Activated CD4-positive, alpha-beta memory T cell treated with anti-CD3 and anti-CD28 coated beads for 36 hours (primary cell): ENCODE results near the gene NUP205. TPM values are rescaled to one million over a fixed set of nuclear protein-coding genes. Genes with fewer than 3 reads are reported as not detected.

Source experiments
- CTCF ChIA-PET: fragments of 350-600 bp; sonication (Branson Sonifier 250); formaldehyde crosslinking; loops from one replicate; lab custom pipeline; 2021; ENCODE audit warnings: antibody characterized with exemption, inconsistent platforms; lab: Charles Lee
- POLR2A ChIA-PET: fragments of 350-600 bp; sonication (Branson Sonifier 250); formaldehyde crosslinking; loops from one replicate; lab custom pipeline; 2021; ENCODE audit warnings: antibody characterized with exemption; lab: Charles Lee
- DNase-seq: peaks from one replicate; pipeline ENCODE4 v3.0.0-alpha.2; 2020
- H3K27ac Mint-ChIP-seq: one replicate; pipeline ENCODE4 v1.8.0; 2021; ENCODE audit warnings: mixed read lengths
- H3K27me3 Mint-ChIP-seq: one replicate; pipeline ENCODE4 v1.8.0; 2021; ENCODE audit warnings: mixed read lengths
- H3K36me3 Mint-ChIP-seq: one replicate; pipeline ENCODE4 v1.8.0; 2021; ENCODE audit warnings: mixed read lengths
- H3K4me1 Mint-ChIP-seq: one replicate; pipeline ENCODE4 v1.8.0; 2021; ENCODE audit warnings: low read depth, mixed read lengths
- H3K4me3 Mint-ChIP-seq: one replicate; pipeline ENCODE4 v1.8.0; 2021; ENCODE audit warnings: mild to moderate bottlenecking, mixed read lengths
- H3K9me3 Mint-ChIP-seq: one replicate; pipeline ENCODE4 v1.8.0; 2021; ENCODE audit warnings: mixed read lengths
- intact Hi-C: fragments of 100-400 bp; cut with micrococcal nuclease; formaldehyde crosslinking; loops from one replicate; pipeline ENCODE4 v1.15.1; 2023
- total RNA-seq, 2 experiments: library from RNA; stranded (reverse); gene quantifications; one replicate each; pipeline ENCODE4 v1.2.3, GENCODE V29; 2021

The NUP205 gene, protein sequence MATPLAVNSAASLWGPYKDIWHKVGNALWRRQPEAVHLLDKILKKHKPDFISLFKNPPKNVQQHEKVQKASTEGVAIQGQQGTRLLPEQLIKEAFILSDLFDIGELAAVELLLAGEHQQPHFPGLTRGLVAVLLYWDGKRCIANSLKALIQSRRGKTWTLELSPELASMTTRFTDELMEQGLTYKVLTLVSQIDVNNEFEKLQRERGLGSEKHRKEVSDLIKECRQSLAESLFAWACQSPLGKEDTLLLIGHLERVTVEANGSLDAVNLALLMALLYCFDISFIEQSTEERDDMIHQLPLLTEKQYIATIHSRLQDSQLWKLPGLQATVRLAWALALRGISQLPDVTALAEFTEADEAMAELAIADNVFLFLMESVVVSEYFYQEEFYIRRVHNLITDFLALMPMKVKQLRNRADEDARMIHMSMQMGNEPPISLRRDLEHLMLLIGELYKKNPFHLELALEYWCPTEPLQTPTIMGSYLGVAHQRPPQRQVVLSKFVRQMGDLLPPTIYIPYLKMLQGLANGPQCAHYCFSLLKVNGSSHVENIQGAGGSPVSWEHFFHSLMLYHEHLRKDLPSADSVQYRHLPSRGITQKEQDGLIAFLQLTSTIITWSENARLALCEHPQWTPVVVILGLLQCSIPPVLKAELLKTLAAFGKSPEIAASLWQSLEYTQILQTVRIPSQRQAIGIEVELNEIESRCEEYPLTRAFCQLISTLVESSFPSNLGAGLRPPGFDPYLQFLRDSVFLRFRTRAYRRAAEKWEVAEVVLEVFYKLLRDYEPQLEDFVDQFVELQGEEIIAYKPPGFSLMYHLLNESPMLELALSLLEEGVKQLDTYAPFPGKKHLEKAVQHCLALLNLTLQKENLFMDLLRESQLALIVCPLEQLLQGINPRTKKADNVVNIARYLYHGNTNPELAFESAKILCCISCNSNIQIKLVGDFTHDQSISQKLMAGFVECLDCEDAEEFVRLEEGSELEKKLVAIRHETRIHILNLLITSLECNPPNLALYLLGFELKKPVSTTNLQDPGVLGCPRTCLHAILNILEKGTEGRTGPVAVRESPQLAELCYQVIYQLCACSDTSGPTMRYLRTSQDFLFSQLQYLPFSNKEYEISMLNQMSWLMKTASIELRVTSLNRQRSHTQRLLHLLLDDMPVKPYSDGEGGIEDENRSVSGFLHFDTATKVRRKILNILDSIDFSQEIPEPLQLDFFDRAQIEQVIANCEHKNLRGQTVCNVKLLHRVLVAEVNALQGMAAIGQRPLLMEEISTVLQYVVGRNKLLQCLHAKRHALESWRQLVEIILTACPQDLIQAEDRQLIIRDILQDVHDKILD (N-terminal part only)
- 100 to 1,000 TPM; 126 to 132 TPM for total RNA-seq

DNA sequence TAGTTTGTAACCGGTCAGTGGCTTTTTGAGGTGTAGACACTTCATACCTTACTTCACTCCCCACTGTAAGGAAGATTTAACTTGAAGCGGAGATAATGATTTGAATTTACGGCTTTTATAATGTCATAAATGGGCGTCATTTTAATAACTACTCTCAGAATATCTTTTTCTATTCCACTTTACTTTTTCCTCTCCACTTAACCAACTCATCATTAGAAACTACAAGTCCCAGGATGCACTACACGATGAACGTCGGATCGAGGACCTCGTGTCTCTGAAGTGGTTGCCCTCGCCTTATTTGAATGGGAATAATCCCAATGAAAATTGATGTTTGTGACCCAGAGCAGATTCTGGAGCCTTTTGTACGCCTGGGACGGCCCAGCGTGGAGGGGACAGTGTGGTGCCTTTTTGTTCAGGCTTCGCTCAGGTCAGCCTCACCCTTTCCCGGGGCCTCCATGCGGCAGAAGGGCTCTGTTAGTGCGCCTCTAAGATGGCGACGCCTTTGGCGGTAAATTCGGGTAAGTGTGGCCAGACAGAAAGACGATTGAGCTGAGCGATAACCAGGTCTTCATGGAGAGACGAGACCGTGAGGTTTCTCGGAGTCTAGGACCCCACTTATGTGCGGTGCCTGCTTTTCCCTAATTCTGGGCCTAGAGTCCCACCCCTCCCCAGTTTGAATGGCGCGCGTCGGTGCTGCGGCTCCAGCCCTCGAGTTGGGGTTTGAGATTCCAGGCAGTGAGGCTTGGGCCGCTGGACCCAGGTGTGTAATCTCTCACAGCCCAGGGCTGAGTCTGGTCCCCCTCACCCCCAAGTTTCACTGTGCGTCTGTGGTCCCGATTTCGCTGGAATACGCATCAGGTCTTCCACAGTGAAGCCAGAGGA, at the start of gene NUP205:
Gene NUP205, plus strand, starts transcription at position 463 of the 882 bp plus-strand sequence. Its CDS starts 28 bp downstream, at position 491.
- intact Hi-C loops: loop anchor here (1.0 to 5.0 kb wide), 7 partner anchors 47 to 911 kb away; partner anchors contain the start of genes BPGM, CNOT4, STMP1 and TMEM140
- Mint-ChIP-seq H3K9me3 (no peaks in the 10 kb centered on the region), H3K4me3 (no peak within 1 kb of the TSS), H3K27ac (no peak within 1 kb of the TSS), H3K36me3 (no peaks in the 10 kb centered on the region), H3K4me1 (peaks cover 13% of the 10 kb centered on the region), H3K27me3 (no peaks in the 10 kb centered on the region)
- ChIA-PET CTCF (interaction anchor here (0.6 to 2.1 kb wide), 10 partner anchors 12 to 389 kb away, joined by 3 to 8 read pairs (median 4); partner anchors contain the start of gene CNOT4), POLR2A (interaction anchor here (1.0 kb wide), 2 partner anchors 48 to 50 kb away, joined by 3 read pairs; partner anchors contain the start of gene CNOT4)
- DNase-seq: peak; percentile 79

DNA sequence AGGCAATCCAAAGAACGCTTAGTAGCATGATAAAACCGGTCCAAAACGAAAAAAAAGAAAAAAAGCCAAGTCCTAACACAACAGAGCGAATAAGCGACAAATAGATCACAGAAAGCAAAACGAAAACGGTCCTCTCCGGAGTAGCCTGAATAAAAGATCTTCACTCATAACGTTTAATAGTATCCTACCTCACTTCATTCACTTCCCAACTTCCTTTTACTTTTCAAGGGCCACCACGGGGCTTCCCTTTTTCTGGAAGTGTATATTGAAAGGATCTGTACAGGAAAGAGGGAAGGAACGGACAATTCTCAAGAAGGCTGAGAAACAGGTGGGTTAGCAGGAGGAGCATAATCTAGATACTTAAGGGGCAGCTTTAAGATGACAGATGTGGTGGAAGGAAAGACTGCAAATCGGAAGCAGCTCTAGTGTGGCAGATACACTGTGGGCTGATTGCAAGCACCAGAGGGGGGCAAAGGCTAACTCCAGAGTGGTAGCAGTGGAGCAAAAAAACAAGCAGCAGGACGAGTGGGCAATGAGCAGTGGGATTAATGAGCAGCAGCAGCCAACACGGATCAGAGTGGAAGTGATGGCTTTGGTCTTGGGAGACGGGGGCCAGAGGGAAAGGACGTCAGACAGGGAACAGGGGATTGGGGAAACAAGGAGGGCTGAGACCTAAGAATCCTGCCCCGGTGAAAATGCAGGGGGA, 48.7 kb upstream of the NUP205 start:
- H3K27me3 Mint-ChIP-seq: no peaks in the 10 kb centered on the region
- H3K4me3 Mint-ChIP-seq: no peak overlapping the region
- ChIA-PET POLR2A (interaction anchor here (0.6 to 1.0 kb wide), 3 partner anchors 9 to 50 kb away, joined by 3 read pairs; partner anchors contain the start of gene NUP205), CTCF (interaction anchor here (0.6 to 1.0 kb wide), 4 partner anchors 10 to 62 kb away, joined by 3 to 4 read pairs (median 3); partner anchors contain the start of gene NUP205)
- peak; percentile 40 for DNase-seq
- intact Hi-C loops: loop anchor here (1.0 kb wide), 2 partner anchors 9 to 94 kb away; no protein-coding TSS in a partner anchor
- peaks cover 10% of the 10 kb centered on the region for H3K4me1 Mint-ChIP-seq
- no peaks in the 10 kb centered on the region for H3K9me3 Mint-ChIP-seq
- H3K27ac Mint-ChIP-seq: no peak overlapping the region
- no peaks in the 10 kb centered on the region for H3K36me3 Mint-ChIP-seq

DNA sequence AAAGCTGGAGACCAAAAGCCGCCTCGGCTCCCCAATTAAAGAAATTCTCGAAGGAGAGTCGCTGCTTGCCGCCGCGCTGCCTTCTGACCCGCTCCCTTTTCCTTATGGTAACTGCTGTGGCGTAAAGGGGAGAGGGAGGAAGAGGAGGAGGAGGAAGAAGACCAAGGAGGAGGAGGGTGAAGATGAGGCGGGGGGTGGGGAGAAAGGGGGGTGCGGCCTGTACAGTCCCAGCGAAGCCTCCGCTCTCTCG, 48.2 kb upstream of the NUP205 start:
- Mint-ChIP-seq H3K9me3 (no peaks in the 10 kb centered on the region), H3K27ac (no peak overlapping the region), H3K36me3 (no peaks in the 10 kb centered on the region), H3K27me3 (no peaks in the 10 kb centered on the region), H3K4me3 (no peak overlapping the region), H3K4me1 (peaks cover 9% of the 10 kb centered on the region)
- ChIA-PET CTCF (interaction anchor here (1.0 kb wide), 2 partner anchors 48 to 63 kb away, joined by 3 to 4 read pairs; partner anchors contain the start of gene NUP205), POLR2A (interaction anchor here (1.0 kb wide), 2 partner anchors 48 to 49 kb away, joined by 3 read pairs; partner anchors contain the start of gene NUP205)
- intact Hi-C loops: loop anchor here (1.0 kb wide), 2 partner anchors 9 to 94 kb away; no protein-coding TSS in a partner anchor
- no peak for DNase-seq

DNA sequence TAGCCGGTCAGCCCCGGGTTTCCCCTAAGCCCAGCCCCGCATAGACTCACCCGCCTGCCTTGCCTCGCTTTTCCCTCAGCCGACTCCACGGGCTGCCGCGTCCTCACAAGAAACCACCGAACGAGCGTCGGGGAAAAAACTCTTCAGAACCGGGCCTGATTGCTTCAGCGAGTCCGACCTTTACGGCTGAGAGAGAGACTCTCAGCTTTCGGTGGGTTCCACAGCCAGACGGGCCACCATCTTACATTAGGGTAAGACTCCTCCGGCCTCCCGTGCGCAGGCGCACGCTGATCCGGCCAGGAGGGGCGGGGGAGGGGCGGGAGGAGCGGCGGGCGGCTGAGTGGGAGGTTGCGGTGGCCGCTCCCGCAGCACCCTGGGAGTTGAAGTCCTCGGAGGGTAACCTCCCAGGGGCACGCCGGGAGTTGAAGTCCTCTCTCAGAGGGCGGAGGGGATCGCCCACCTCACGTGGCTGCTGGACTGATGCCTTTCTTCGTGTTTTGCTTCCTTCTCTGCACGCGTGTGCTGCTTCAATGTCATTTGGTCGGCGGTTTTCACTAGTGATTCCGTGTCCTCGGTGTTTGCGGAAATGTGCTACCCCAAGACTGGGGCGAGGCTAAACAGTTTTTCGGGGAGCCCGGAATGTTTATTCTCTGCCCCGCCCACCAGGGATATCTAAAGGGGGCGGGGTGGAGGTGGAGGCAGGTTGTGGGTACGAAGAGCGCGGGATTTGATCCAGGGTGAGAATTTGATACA, 47.7 kb upstream of the NUP205 start, which contains the start of gene CNOT4:
Gene CNOT4, minus strand, starts transcription at position 264 of the 753 bp plus-strand sequence. CDS start 71,771 bp downstream, outside the sequence.
- DNase-seq: peak; percentile 98

DNA sequence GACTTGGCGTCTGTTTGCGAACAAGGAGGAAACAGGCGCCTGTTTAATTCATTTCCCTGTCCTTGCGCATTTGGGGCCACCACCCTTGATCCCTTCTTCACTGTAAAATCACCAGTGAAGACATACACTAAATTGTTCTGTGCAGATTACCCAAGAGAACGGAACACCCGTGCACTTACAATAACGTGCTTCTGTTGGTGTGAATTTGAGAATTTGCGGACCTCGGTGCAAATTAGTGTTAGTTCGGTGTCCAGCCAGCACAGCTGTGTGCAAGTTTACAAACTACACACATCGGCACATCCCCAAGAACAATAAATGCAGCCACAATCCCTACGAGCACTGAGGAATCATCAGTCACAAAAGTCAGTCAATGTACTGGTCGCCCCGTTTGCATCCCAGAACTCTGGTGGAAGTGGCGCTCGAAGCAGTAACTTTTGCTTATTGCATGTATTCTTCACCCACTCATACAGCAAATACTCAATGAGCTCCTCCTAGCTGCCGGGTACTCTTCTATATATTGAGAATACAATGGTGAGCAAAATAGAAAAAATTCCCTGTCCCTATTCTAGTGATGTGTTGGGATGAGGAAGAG, 47.0 kb upstream of the NUP205 start:
- intact Hi-C loops: loop anchor here (1.0 to 5.0 kb wide), 7 partner anchors 47 to 471 kb away; partner anchors contain the start of genes CYREN, MTPN, NUP205 and STMP1
- POLR2A ChIA-PET: interaction anchor here (0.5 kb wide), 1 partner anchor 30 kb away, joined by 4 read pairs; no protein-coding TSS in a partner anchor

More for the DNA sequence above, 47.7 kb upstream of the NUP205 start, which contains the start of gene CNOT4:
- Mint-ChIP-seq H3K36me3 (no peaks in the 10 kb centered on the region), H3K4me1 (peaks cover 9% of the 10 kb centered on the region), H3K27me3 (no peaks in the 10 kb centered on the region), H3K4me3 (no peak within 1 kb of the TSS), H3K27ac (no peak within 1 kb of the TSS), H3K9me3 (no peaks in the 10 kb centered on the region)
- intact Hi-C loops: loop anchor here (1.0 to 5.0 kb wide), 9 partner anchors 10 to 471 kb away; partner anchors contain the start of genes CYREN, MTPN, NUP205 and STMP1
- POLR2A ChIA-PET: interaction anchor here (0.5 to 1.0 kb wide), 3 partner anchors 31 to 49 kb away, joined by 3 to 4 read pairs (median 3); partner anchors contain the start of gene NUP205
- CTCF ChIA-PET: interaction anchor here (1.0 to 1.2 kb wide), 4 partner anchors 48 to 135 kb away, joined by 3 to 9 read pairs (median 4); partner anchors contain the start of gene NUP205

DNA sequence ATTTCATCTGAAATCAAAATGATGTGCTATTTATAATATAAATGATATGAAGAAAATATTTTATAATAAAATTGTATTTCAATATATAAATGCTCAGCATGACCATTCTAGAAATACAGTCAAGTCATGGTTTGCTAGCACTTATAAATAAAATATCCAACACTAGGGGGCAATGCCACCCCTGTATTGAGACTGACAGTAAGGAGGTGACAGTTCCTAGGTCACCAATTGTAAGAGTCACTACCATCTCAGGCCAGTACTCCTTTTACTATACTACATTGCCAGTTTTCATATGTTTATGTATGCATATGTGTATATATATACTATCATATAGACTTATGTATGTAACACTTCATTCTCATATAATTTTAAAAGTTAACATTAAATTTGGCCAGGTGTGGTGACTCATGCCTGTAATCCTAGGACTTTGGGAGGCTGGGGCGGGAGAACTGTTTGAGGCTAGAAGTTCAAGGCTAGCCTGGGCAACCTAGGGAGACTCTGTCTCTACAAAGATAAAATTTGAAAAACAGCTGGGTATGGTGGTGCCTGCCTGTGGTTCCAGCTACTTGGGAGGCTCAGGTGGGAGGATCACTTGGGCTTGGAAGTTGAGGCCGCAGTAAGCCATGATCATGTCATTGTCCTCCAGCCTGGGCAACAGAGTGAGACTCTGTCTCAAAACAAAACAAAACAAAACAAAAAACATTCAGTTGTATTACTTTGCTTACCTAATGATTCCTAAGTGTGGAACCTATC, 45.4 kb upstream of the NUP205 start:
- no peaks in the 10 kb centered on the region for H3K9me3 Mint-ChIP-seq
- POLR2A ChIA-PET: no interaction called here
- intact Hi-C loops: loop anchor here (1.0 to 5.0 kb wide), 2 partner anchors 133 to 340 kb away; partner anchors contain the start of gene CYREN
- no peak for DNase-seq
- CTCF ChIA-PET: interaction anchor here (1.8 kb wide), 1 partner anchor 238 kb away, joined by 3 read pairs; no protein-coding TSS in a partner anchor
- no peak overlapping the region for H3K27ac Mint-ChIP-seq
- peaks cover 3% of the 10 kb centered on the region for H3K27me3 Mint-ChIP-seq
- no peak overlapping the region for H3K4me3 Mint-ChIP-seq
- no peaks in the 10 kb centered on the region for H3K36me3 Mint-ChIP-seq
- H3K4me1 Mint-ChIP-seq: peaks cover 3% of the 10 kb centered on the region

More for the DNA sequence above, 47.0 kb upstream of the NUP205 start:
- Mint-ChIP-seq H3K9me3 (no peaks in the 10 kb centered on the region), H3K36me3 (no peaks in the 10 kb centered on the region), H3K27ac (no peak overlapping the region), H3K4me1 (peaks cover 9% of the 10 kb centered on the region), H3K4me3 (no peak overlapping the region), H3K27me3 (no peaks in the 10 kb centered on the region)
- CTCF ChIA-PET: interaction anchor here (0.7 to 1.2 kb wide), 3 partner anchors 48 to 236 kb away, joined by 3 to 9 read pairs (median 3); no protein-coding TSS in a partner anchor
- peak; percentile 12 for DNase-seq

DNA sequence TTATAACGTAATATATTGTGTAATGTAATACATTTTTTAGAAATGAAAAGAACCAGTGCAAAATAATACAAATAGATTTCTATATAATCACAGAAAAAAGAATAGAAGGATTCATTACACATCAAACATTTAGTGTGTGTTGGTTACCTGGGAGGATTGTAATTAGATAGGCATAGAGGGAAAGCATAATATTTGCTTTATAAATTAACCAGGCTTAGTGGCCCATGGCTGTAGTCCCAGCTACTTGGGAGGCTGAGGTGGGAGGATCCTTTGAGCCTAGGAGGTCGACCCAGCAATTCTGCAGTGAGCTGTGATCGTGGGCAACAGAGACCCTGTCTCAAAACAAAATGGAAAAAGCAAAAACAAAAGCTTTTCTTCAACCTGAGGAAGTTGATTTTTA, 42.9 kb upstream of the NUP205 start:
- Mint-ChIP-seq H3K9me3 (no peaks in the 10 kb centered on the region), H3K36me3 (no peaks in the 10 kb centered on the region), H3K4me1 (no peaks in the 10 kb centered on the region), H3K27me3 (peaks cover 3% of the 10 kb centered on the region), H3K27ac (no peak overlapping the region), H3K4me3 (no peak overlapping the region)
- CTCF ChIA-PET: no interaction called here
- POLR2A ChIA-PET: no interaction called here
- DNase-seq: no peak
- intact Hi-C loops: loop anchor here (5.0 kb wide), 1 partner anchor 343 kb away; the partner anchor contains the start of gene CYREN

DNA sequence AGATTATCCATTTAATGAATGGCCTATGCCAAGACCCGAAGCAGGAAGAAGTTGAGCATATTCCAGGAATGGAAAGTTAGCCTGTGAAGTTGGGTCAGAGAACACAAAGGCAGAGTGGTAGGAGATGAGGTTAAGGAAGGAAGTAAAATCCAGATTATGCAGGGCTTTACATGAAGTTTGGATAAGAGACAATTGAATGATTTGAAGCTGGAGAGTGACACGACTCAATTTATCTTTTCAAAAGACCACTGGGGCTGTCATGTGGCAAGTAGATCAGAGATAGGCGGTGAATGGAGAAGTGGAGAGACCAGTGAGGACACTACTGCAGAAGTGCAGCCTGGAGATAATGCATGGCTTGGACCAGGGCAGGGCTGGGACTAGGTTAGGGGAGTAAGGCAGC, 40.7 kb upstream of the NUP205 start:
- no peak for DNase-seq
- ChIA-PET POLR2A (no interaction called here), CTCF (no interaction called here)
- H3K36me3 Mint-ChIP-seq: no peaks in the 10 kb centered on the region
- H3K4me1 Mint-ChIP-seq: no peaks in the 10 kb centered on the region
- H3K27ac Mint-ChIP-seq: no peak overlapping the region
- H3K4me3 Mint-ChIP-seq: no peak overlapping the region
- no peaks in the 10 kb centered on the region for H3K9me3 Mint-ChIP-seq
- intact Hi-C loops: no loop called here
- H3K27me3 Mint-ChIP-seq: peaks cover 3% of the 10 kb centered on the region
